GM23338 (cell line): ENCODE results near the gene INSRR. TPM values are rescaled to one million over a fixed set of nuclear protein-coding genes. Genes with fewer than 3 reads are reported as not detected.

ENCODE experiments used
- ATAC-seq: fragments of 200-7000 bp; cut with Tn5 transposase; 3 replicates; pipeline ENCODE4 v1.9.1; 2020
- DNase-seq: peaks from one replicate; pipeline ENCODE4 v3.0.0-alpha.2; 2015; ENCODE audit warnings: low spot score
- H2AFZ ChIP-seq: fragments of 200-600 bp; sonication (generic); 2 replicates; pipeline ENCODE4 v1.8.0; 2016; ENCODE audit warnings: antibody characterized with exemption, mild to moderate bottlenecking, moderate library complexity
- H3F3A ChIP-seq: fragments of 200-600 bp; sonication (generic); replicated peaks from 2 replicates; pipeline ENCODE4 v1.8.0; 2017; ENCODE audit warnings: antibody characterized with exemption, mixed run types, low read depth
- H3K27ac ChIP-seq: fragments of 200-600 bp; sonication (generic); 2 replicates; pipeline ENCODE4 v1.6.1; 2016; ENCODE audit warnings: low read depth
- H3K27me3 ChIP-seq: fragments of 200-600 bp; sonication (generic); 2 replicates; pipeline ENCODE4 v1.8.0; 2016; ENCODE audit warnings: mild to moderate bottlenecking, mixed run types, moderate library complexity; ENCODE audit not compliant: insufficient read depth
- H3K36me3 ChIP-seq: fragments of 200-600 bp; sonication (generic); 2 replicates; pipeline ENCODE4 v1.8.0; 2016; ENCODE audit warnings: mild to moderate bottlenecking; ENCODE audit not compliant: insufficient read depth
- H3K4me1 ChIP-seq: fragments of 200-600 bp; sonication (generic); 2 replicates; pipeline ENCODE4 v1.8.0; 2016; ENCODE audit warnings: mild to moderate bottlenecking, moderate library complexity; ENCODE audit not compliant: insufficient read depth
- H3K4me2 ChIP-seq: fragments of 200-600 bp; sonication (generic); 2 replicates; pipeline ENCODE4 v1.7.1; 2017; ENCODE audit warnings: mixed run types
- H3K4me3 ChIP-seq: fragments of 200-600 bp; sonication (generic); 2 replicates; pipeline ENCODE4 v1.6.1; 2016; ENCODE audit warnings: mixed run types
- H3K79me2 ChIP-seq: fragments of 200-600 bp; sonication (generic); replicated peaks from 2 replicates; pipeline ENCODE4 v1.8.0; 2017; ENCODE audit warnings: mild to moderate bottlenecking; ENCODE audit not compliant: insufficient read depth
- H3K9me2 ChIP-seq: fragments of 200-600 bp; sonication (generic); 2 replicates; pipeline ENCODE4 v1.8.0; 2017; ENCODE audit not compliant: insufficient read depth
- H4K20me1 ChIP-seq: fragments of 200-600 bp; sonication (generic); replicated peaks from 2 replicates; pipeline ENCODE4 v1.8.0; 2017; ENCODE audit warnings: mild to moderate bottlenecking; ENCODE audit not compliant: insufficient read depth
- H3K27ac Mint-ChIP-seq: 2 replicates; pipeline ENCODE4 v1.8.0; 2020; ENCODE audit warnings: inconsistent platforms, mild to moderate bottlenecking, moderate library complexity, mixed read lengths
- H3K27me3 Mint-ChIP-seq: 3 replicates; pipeline ENCODE4 v1.8.0; 2022; ENCODE audit warnings: low read depth, mild to moderate bottlenecking, moderate library complexity, mixed read lengths, inconsistent platforms; ENCODE audit not compliant: insufficient read depth, poor library complexity
- H3K36me3 Mint-ChIP-seq: 3 replicates; pipeline ENCODE4 v1.8.0; 2021; ENCODE audit warnings: low read depth, mild to moderate bottlenecking, inconsistent platforms, moderate library complexity, mixed read lengths
- H3K4me1 Mint-ChIP-seq: 3 replicates; pipeline ENCODE4 v1.8.0; 2020; ENCODE audit warnings: mild to moderate bottlenecking, inconsistent platforms, mixed read lengths
- H3K4me3 Mint-ChIP-seq: 3 replicates; pipeline ENCODE4 v1.8.0; 2021; ENCODE audit warnings: moderate library complexity, mild to moderate bottlenecking, inconsistent platforms, mixed read lengths
- H3K9me3 Mint-ChIP-seq: 3 replicates; pipeline ENCODE4 v1.8.0; 2020; ENCODE audit warnings: moderate library complexity, mild to moderate bottlenecking, inconsistent platforms, mixed read lengths
- CREB1 ChIP-seq: fragments of 250-450 bp; sonication (Bioruptor Pico); IDR thresholded peaks from 2 replicates; pipeline ENCODE4 v1.5.0; 2020; ENCODE audit warnings: low read depth, mild to moderate bottlenecking, moderate library complexity
- CTCF ChIP-seq, 2 experiments: fragments of 200-600 bp in 1 of 2; sonication (generic) in 1 of 2; conservative IDR thresholded peaks; 2 replicates each; pipeline versions ENCODE4 v1.5.1 to v1.6.1; 2016 to 2017; ENCODE audit warnings: antibody characterized with exemption in 2 of 2, low read depth in 2 of 2, mild to moderate bottlenecking in 2 of 2, moderate library complexity in 1 of 2
- ETS1 ChIP-seq: IDR thresholded peaks from 2 replicates; pipeline ENCODE4 v1.6.1; 2016; ENCODE audit warnings: antibody characterized with exemption
- EZH2 ChIP-seq: fragments of 200-600 bp; sonication (generic); IDR thresholded peaks from one replicate; pipeline ENCODE4 v1.8.0; 2017; ENCODE audit warnings: antibody characterized with exemption, mild to moderate bottlenecking, low read depth; ENCODE audit not compliant: unreplicated experiment
- EZH2phosphoT487 ChIP-seq: fragments of 200-600 bp; sonication (generic); IDR thresholded peaks from one replicate; pipeline ENCODE4 v1.8.1; 2018; ENCODE audit warnings: antibody characterized with exemption; ENCODE audit not compliant: unreplicated experiment
- JUNB ChIP-seq: IDR thresholded peaks from one replicate; pipeline ENCODE4 v1.6.1; 2016; ENCODE audit warnings: antibody characterized with exemption; ENCODE audit not compliant: unreplicated experiment
- NANOG ChIP-seq: IDR thresholded peaks from 2 replicates; pipeline ENCODE4 v1.6.1; 2016; ENCODE audit warnings: antibody characterized with exemption, borderline replicate concordance
- POLR2AphosphoS5 ChIP-seq: IDR thresholded peaks from 2 replicates; pipeline ENCODE4 v1.6.1; 2016; ENCODE audit warnings: antibody characterized with exemption, low read depth
- STAT1 ChIP-seq: IDR thresholded peaks from one replicate; pipeline ENCODE4 v1.6.1; 2016; ENCODE audit warnings: antibody characterized with exemption; ENCODE audit not compliant: unreplicated experiment
- ZNF114 ChIP-seq: fragments of 250-450 bp; sonication (Bioruptor Pico); IDR thresholded peaks from 2 replicates; pipeline ENCODE4 v1.5.0; 2020; ENCODE audit warnings: mild to moderate bottlenecking, moderate library complexity
- ZNF331 ChIP-seq: fragments of 250-450 bp; sonication (Bioruptor Pico); IDR thresholded peaks from 2 replicates; pipeline ENCODE4 v1.5.0; 2020; ENCODE audit warnings: low read depth, mild to moderate bottlenecking, moderate library complexity
- polyA plus RNA-seq: library from polyadenylated mRNA; unstranded; fragments of >200 nt; fragmentation: Nextera tagmentation; extraction: Ambion mirVana; gene quantifications from 2 replicates; pipeline ENCODE4 v1.2.1, GENCODE V29; 2016
- total RNA-seq: library from RNA; depleted of rRNA; stranded (reverse); fragments of >200 nt; shearing (Covaris generic); gene quantifications from 2 replicates; pipeline ENCODE4 v1.2.3, GENCODE V29; 2014
- TF ChIP-seq, protein P1 (sequence below): fragments of 250-450 bp; sonication (Bioruptor Pico); IDR thresholded peaks from 2 replicates; pipeline ENCODE4 v1.5.0; 2020; ENCODE audit warnings: mild to moderate bottlenecking, moderate library complexity
- TF ChIP-seq, protein P2 (sequence below): IDR thresholded peaks from one replicate; pipeline ENCODE4 v1.6.1; 2018; ENCODE audit warnings: antibody characterized with exemption; ENCODE audit not compliant: unreplicated experiment

The INSRR gene
- total and polyA plus RNA-seq, 2 experiments from 2014 or later: not detected

- H3K9me3 Mint-ChIP-seq: no peaks in the 10 kb centered on the region
- no peaks in the 10 kb centered on the region for H3K27me3 ChIP-seq
- peaks cover 7% of the 10 kb centered on the region; the same call in 1 of the 2 replicates for H3K36me3 ChIP-seq
- DNase-seq: no peak
- H3K4me3 Mint-ChIP-seq: no peak overlapping the region
- H3F3A ChIP-seq: no peaks in the 10 kb centered on the region; the same call in 1 of the 2 replicates
- H3K27ac ChIP-seq: no peak overlapping the region
- no peaks in the 10 kb centered on the region for H3K79me2 ChIP-seq
- no peak overlapping the region for H2AFZ ChIP-seq
- H3K4me1 Mint-ChIP-seq: peaks cover 5% of the 10 kb centered on the region; the same call in 2 of the 3 replicates
- no peak overlapping the region for H3K4me2 ChIP-seq
- peaks cover 23% of the 10 kb centered on the region for H3K36me3 Mint-ChIP-seq
- no peak overlapping the region for H3K27ac Mint-ChIP-seq
- no peaks in the 10 kb centered on the region for H3K9me2 ChIP-seq
- no peaks in the 10 kb centered on the region; the same call in 1 of the 2 replicates for H4K20me1 ChIP-seq
- no peak overlapping the region for H3K4me3 ChIP-seq
- TF ChIP-seq ZNF114 (CRISPR knock-in tag) (no peak), NANOG (no peak), POLR2AphosphoS5 (no peak), EZH2phosphoT487 (no peak), CREB1 (CRISPR knock-in tag) (no peak), STAT1 (no peak), ETS1 (no peak), JUNB (no peak), EZH2 (no peak), ZNF331 (no peak), CTCF (conservative IDR thresholded peaks at IDR 0.05; ENCODE audit: low read depth in 2 of 2) (no peak)
- TF ChIP-seq, protein P1, sequence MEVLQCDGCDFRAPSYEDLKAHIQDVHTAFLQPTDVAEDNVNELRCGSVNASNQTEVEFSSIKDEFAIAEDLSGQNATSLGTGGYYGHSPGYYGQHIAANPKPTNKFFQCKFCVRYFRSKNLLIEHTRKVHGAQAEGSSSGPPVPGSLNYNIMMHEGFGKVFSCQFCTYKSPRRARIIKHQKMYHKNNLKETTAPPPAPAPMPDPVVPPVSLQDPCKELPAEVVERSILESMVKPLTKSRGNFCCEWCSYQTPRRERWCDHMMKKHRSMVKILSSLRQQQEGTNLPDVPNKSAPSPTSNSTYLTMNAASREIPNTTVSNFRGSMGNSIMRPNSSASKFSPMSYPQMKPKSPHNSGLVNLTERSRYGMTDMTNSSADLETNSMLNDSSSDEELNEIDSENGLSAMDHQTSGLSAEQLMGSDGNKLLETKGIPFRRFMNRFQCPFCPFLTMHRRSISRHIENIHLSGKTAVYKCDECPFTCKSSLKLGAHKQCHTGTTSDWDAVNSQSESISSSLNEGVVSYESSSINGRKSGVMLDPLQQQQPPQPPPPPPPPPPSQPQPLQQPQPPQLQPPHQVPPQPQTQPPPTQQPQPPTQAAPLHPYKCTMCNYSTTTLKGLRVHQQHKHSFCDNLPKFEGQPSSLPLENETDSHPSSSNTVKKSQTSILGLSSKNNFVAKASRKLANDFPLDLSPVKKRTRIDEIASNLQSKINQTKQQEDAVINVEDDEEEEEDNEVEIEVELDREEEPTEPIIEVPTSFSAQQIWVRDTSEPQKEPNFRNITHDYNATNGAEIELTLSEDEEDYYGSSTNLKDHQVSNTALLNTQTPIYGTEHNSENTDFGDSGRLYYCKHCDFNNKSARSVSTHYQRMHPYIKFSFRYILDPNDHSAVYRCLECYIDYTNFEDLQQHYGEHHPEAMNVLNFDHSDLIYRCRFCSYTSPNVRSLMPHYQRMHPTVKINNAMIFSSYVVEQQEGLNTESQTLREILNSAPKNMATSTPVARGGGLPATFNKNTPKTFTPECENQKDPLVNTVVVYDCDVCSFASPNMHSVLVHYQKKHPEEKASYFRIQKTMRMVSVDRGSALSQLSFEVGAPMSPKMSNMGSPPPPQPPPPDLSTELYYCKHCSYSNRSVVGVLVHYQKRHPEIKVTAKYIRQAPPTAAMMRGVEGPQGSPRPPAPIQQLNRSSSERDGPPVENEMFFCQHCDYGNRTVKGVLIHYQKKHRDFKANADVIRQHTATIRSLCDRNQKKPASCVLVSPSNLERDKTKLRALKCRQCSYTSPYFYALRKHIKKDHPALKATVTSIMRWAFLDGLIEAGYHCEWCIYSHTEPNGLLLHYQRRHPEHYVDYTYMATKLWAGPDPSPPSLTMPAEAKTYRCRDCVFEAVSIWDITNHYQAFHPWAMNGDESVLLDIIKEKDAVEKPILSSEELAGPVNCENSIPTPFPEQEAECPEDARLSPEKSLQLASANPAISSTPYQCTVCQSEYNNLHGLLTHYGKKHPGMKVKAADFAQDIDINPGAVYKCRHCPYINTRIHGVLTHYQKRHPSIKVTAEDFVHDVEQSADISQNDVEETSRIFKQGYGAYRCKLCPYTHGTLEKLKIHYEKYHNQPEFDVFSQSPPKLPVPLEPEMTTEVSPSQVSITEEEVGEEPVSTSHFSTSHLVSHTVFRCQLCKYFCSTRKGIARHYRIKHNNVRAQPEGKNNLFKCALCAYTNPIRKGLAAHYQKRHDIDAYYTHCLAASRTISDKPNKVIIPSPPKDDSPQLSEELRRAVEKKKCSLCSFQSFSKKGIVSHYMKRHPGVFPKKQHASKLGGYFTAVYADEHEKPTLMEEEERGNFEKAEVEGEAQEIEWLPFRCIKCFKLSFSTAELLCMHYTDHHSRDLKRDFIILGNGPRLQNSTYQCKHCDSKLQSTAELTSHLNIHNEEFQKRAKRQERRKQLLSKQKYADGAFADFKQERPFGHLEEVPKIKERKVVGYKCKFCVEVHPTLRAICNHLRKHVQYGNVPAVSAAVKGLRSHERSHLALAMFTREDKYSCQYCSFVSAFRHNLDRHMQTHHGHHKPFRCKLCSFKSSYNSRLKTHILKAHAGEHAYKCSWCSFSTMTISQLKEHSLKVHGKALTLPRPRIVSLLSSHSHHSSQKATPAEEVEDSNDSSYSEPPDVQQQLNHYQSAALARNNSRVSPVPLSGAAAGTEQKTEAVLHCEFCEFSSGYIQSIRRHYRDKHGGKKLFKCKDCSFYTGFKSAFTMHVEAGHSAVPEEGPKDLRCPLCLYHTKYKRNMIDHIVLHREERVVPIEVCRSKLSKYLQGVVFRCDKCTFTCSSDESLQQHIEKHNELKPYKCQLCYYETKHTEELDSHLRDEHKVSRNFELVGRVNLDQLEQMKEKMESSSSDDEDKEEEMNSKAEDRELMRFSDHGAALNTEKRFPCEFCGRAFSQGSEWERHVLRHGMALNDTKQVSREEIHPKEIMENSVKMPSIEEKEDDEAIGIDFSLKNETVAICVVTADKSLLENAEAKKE (CRISPR knock-in tag): no peak
- TF ChIP-seq, protein P2, sequence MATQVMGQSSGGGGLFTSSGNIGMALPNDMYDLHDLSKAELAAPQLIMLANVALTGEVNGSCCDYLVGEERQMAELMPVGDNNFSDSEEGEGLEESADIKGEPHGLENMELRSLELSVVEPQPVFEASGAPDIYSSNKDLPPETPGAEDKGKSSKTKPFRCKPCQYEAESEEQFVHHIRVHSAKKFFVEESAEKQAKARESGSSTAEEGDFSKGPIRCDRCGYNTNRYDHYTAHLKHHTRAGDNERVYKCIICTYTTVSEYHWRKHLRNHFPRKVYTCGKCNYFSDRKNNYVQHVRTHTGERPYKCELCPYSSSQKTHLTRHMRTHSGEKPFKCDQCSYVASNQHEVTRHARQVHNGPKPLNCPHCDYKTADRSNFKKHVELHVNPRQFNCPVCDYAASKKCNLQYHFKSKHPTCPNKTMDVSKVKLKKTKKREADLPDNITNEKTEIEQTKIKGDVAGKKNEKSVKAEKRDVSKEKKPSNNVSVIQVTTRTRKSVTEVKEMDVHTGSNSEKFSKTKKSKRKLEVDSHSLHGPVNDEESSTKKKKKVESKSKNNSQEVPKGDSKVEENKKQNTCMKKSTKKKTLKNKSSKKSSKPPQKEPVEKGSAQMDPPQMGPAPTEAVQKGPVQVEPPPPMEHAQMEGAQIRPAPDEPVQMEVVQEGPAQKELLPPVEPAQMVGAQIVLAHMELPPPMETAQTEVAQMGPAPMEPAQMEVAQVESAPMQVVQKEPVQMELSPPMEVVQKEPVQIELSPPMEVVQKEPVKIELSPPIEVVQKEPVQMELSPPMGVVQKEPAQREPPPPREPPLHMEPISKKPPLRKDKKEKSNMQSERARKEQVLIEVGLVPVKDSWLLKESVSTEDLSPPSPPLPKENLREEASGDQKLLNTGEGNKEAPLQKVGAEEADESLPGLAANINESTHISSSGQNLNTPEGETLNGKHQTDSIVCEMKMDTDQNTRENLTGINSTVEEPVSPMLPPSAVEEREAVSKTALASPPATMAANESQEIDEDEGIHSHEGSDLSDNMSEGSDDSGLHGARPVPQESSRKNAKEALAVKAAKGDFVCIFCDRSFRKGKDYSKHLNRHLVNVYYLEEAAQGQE: no peak
- H3K27me3 Mint-ChIP-seq: peaks cover 21% of the 10 kb centered on the region
- ATAC-seq: no peak
- no peaks in the 10 kb centered on the region; the same call in 1 of the 2 replicates for H3K4me1 ChIP-seq
Observed at GRCh38 chr1:156804572-156805243, 54.2 kb downstream of the INSRR start.
